ELR (cell line): ENCODE data around the gene DDX39A.
"Not testable (repeated sequence)": the region's sequence is repeated elsewhere in the genome, so short reads cannot be mapped to it uniquely, and the experiment has no call there.

Source experiments
- DNase-seq: peaks from one replicate; pipeline ENCODE4 v3.0.0-alpha.2; 2015; ENCODE audit warnings: low read depth

DDX39A gene

GRCh38 chr19:14419106-14419813 lies at the start of gene DDX39A:
Gene DDX39A (minus strand): TSS chr19:14419341. CDS start chr19:14413220, 6,121 bp downstream.
- DNase-seq = peak; percentile 100

- DNase-seq = peak; percentile 52
These were observed 48.7 kb upstream of the DDX39A start for GRCh38 chr19:14467816-14468215.

- DNase-seq = no peak
These were observed 48.2 kb upstream of the DDX39A start for GRCh38 chr19:14467391-14467790.

DNA sequence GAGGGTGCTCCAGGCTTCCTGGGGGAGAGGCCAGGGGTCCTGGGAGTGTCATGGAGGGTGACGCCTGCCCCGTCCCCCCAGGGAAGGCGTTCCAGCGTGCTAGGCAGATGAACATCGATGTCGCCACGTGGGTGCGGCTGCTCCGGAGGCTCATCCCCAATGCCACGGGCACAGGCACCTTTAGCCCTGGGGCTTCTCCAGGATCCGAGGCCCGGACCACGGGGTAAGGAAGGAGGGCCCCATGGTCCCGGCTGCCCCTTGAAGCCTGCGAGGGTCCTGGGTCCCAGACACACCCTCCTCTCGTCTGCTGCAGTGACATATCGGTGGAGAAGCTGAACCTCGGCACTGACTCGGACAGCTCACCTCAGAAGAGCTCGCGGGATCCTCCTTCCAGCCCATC lies 44.6 kb upstream of the DDX39A start:
- no peak for DNase-seq

DNA sequence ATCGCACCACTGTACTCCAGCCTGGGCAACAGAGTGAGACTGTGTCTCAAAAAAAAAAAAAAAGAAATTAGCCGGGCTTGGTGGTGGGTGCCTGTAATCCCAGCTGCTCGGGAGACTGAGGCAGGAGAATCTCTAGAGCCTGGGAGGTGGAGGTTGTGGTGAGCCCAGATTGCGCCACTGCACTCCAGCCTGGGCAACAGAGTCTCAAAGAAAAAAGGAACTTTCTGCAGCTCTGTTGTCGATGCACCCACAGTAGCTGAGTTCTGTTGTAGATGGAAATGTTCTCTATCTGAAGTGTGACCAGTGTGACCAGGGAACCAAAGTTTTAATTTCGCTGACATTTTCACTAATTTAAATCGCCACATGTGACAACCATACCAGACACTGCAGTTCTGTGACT lies 43.3 kb upstream of the DDX39A start:
- DNase-seq = not testable (repeated sequence)

- no peak for DNase-seq
These were observed 41.8 kb upstream of the DDX39A start for GRCh38 chr19:14460935-14461334.

GRCh38 chr19:14459703-14460102 lies 40.6 kb upstream of the DDX39A start:
- DNase-seq = no peak

- DNase-seq = not testable (repeated sequence)
These were observed 33.2 kb upstream of the DDX39A start for GRCh38 chr19:14452303-14452702.

GRCh38 chr19:14450876-14451275 lies 31.7 kb upstream of the DDX39A start:
- no peak for DNase-seq

GRCh38 chr19:14450168-14450874 lies 31.2 kb upstream of the DDX39A start:
- peak; percentile 78 for DNase-seq

- peak; percentile 38 for DNase-seq
These were observed 30.2 kb upstream of the DDX39A start for GRCh38 chr19:14449321-14449720.

- DNase-seq = no peak
These were observed 27.3 kb upstream of the DDX39A start for GRCh38 chr19:14446336-14447036.

DNA sequence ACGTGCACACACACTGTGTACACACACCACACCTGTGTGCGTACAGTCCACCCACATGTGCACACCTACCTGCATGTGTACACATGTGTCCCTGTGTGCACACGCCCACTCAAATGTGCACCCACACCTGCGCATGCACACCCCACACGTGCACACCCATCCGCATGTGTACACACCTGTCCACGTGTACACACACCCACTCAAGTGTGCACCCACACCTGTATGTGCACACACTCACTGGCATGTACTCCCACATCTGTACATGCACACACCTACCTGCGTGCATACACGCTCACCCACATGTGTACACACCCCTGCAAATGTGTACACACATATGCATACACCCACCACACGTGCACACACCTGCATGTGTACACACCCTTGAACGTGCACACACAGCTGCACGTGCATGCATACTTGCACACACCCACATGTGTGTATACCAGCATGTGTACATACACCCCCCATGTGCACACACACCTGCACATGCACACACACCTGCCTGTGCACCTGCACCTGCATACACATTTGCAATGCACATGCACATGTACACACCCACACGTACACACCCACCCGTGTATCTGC lies 24.6 kb upstream of the DDX39A start:
- DNase-seq = no peak

DNA sequence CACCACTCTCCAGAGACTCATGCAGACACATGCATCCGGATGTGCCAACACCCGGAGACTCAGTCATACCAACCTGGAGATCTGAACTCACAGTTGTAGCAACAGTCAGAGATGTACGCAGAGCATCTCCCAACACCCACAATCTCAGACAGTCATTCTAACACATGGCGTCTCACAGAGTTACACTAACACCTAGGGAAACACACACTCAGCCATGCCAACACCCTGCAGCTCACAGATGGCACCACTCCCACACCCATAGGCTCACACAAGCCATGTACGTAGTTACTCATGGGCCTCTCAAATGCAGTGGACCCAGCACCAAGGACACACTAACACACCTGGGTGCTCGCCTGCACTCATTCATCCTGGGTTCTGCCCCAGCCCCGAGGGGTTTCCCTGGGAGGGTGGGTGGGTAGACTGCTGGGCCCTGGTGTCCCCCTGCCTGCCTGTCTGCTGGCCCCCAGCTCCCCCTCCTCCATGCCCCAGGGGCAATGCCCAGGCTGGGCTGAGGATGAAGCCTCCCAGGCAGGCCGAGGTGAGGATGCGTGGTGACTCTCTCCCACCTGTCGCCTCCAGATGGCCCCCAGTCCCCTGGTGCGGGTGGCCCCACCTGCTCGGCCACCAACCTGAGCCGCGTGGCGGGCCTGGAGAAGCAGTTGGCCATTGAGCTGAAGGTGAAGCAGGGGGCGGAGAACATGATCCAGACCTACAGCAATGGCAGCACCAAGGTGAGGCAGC lies 23.9 kb upstream of the DDX39A start:
- DNase-seq = no peak

- no peak for DNase-seq
These were observed 22.1 kb upstream of the DDX39A start for GRCh38 chr19:14441041-14441938.

- DNase-seq = no peak
These were observed 20.9 kb upstream of the DDX39A start for GRCh38 chr19:14440049-14440448.

DNA sequence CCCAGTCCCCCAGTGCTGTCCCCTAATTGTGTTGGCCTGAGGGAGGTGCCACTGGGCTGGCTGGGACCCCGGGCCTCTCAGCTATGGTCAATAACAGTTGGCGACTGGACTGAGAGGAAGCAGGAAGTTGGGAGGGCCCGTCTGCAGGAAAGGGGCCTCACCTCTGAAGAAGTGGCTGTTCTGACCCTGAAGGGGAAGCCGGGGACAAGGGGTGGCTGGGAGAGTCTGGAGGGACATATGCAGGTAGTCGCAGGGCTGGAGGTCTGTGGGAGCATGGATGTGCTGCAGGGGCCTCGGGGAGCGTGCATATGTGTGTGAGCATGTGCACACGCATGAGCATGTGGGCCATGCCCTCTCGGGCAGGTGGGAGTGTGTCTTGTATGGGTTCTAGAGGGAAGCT lies 19.9 kb upstream of the DDX39A start:
- DNase-seq = no peak

DNA sequence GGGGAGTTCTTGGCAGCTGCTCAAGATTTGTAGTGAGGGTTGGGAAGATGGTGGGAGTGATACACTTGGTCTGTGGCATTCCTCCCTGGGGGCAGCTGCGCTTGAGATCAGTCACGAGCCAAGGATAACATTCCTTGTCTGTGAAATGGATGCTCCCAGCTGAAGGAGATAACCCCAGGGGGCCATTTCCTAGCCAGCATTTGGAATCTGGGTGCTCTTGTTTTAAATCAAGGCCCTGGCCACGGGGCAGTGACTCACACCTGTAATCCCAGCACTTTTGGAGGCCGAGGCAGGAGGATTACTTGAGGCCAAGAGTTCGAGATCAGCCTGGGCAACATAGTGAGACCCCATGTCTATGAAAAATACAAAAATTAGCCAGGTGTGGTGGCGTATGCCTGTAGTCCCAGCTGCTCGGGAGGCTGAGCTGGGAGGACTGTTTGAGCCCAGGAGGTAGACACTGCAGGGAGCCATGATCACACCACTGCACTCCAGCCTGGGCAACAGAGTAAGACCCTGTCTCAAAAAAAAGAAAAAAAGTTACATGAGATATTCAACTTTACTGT lies 18.5 kb upstream of the DDX39A start:
- no peak for DNase-seq

DNA sequence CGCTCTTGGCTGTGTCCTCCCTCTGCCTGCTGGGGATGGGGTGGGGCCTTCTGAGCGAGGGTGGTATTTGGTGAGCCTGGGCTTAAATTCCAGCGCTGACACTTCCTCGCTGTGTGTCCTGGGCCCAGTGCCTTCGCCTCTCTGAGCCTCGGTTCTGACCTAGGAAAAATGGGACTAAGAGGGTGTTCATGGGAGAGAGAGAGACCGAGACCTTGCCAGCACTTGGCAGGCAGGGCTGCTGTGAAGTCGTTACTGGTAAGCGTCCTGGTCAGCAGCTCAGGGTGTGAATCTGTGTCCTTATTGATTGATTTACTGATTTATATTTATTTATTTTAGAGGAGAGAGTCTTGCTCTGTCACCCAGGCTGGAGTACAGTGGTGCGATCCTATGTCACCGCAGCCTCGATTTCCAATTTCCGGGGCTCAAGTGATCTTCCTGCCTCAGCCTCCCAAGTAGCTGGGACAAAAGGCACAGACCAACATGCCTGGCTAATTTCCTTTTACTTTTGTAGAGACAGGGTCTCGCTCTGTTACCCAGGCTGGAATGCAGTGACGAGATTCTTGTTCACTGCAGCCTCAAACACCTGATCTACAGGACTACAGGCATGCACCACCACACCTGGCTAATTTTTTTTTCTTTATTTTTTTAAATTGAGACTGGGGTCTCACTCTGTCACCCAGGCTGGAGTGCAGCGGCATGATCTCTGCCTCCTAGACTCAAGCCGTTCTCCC lies 16.3 kb upstream of the DDX39A start:
- no peak for DNase-seq
